GM18526 (cell line): ENCODE measurements around the gene GAS2.

Experiments
- POLR2A ChIP-seq: IDR thresholded peaks from 3 replicates; pipeline ENCODE4 v1.6.1; 2011; ENCODE audit not compliant: insufficient read length; ENCODE audit errors: extremely low read depth

Gene GAS2

GRCh38 chr11:22702031-22702430 is 35.6 kb downstream of the GAS2 start:
- TF ChIP-seq POLR2A = no peak

GRCh38 chr11:22703040-22703439 is 36.6 kb downstream of the GAS2 start:
- no peak for TF ChIP-seq POLR2A

GRCh38 chr11:22703591-22703990 is 37.2 kb downstream of the GAS2 start:
- no peak for TF ChIP-seq POLR2A

- TF ChIP-seq POLR2A = no peak
Observed at GRCh38 chr11:22707119-22707899, 40.9 kb downstream of the GAS2 start.

- TF ChIP-seq POLR2A = no peak
Observed at GRCh38 chr11:22711071-22711770, 44.8 kb downstream of the GAS2 start.

GRCh38 chr11:22711880-22712279 is 45.5 kb downstream of the GAS2 start:
- TF ChIP-seq POLR2A = no peak

- no peak for TF ChIP-seq POLR2A
Observed at GRCh38 chr11:22713336-22713735, 46.9 kb downstream of the GAS2 start.

- no peak for TF ChIP-seq POLR2A
Observed at GRCh38 chr11:22715971-22716370, 49.6 kb downstream of the GAS2 start.

GRCh38 chr11:22720457-22720856 is 54.0 kb downstream of the GAS2 start:
- no peak for TF ChIP-seq POLR2A

- TF ChIP-seq POLR2A = no peak
Observed at GRCh38 chr11:22723274-22723673, 56.9 kb downstream of the GAS2 start.

GRCh38 chr11:22725079-22725478 is 58.7 kb downstream of the GAS2 start:
- no peak for TF ChIP-seq POLR2A

- TF ChIP-seq POLR2A = no peak
Observed at GRCh38 chr11:22728600-22729389, 62.4 kb downstream of the GAS2 start.

GRCh38 chr11:22730319-22730718 is 63.9 kb downstream of the GAS2 start:
- no peak for TF ChIP-seq POLR2A

- TF ChIP-seq POLR2A = no peak
Observed at GRCh38 chr11:22732588-22732987, 66.2 kb downstream of the GAS2 start.

- TF ChIP-seq POLR2A = no peak
Observed at GRCh38 chr11:22733475-22734248, 67.3 kb downstream of the GAS2 start.

GRCh38 chr11:22734628-22735345 is 68.4 kb downstream of the GAS2 start:
- no peak for TF ChIP-seq POLR2A
